Fibroblast of skin of left quadriceps (primary cell): ENCODE measurements around the gene ZFP62.
A peak's percentile ranks its signal among the peaks of the same experiment; 100 is the strongest.
"Not testable (repeated sequence)": the region's sequence is repeated elsewhere in the genome, so short reads cannot be mapped to it uniquely, and the experiment has no call there.

Experiments
- DNase-seq, 2 experiments: peaks; one replicate each; pipeline ENCODE4 v3.0.0-alpha.2; 2013; ENCODE audit warnings: low read depth in 2 of 2

The ZFP62 gene

GRCh38 chr5:180860887-180861822, at the start of gene ZFP62:
TSS of gene ZFP62 (minus strand) at chr5:180861276. CDS start at chr5:180861219, 57 bp downstream.
- DNase-seq: peak; percentile 73 to 74

GRCh38 chr5:180910735-180911134, 49.7 kb upstream of the ZFP62 start:
- no peak for DNase-seq

- DNase-seq: no peak
These were observed 49.1 kb upstream of the ZFP62 start for GRCh38 chr5:180910182-180910581.

GRCh38 chr5:180909782-180910181, 48.7 kb upstream of the ZFP62 start:
- DNase-seq: no peak

- DNase-seq: no peak
These were observed 48.1 kb upstream of the ZFP62 start for GRCh38 chr5:180908998-180909731.

GRCh38 chr5:180908400-180908799, 47.3 kb upstream of the ZFP62 start:
- DNase-seq: no peak

- DNase-seq: no peak
These were observed 40.4 kb upstream of the ZFP62 start for GRCh38 chr5:180901319-180902009.

- no peak for DNase-seq
These were observed 39.1 kb upstream of the ZFP62 start for GRCh38 chr5:180900178-180900577.

DNA sequence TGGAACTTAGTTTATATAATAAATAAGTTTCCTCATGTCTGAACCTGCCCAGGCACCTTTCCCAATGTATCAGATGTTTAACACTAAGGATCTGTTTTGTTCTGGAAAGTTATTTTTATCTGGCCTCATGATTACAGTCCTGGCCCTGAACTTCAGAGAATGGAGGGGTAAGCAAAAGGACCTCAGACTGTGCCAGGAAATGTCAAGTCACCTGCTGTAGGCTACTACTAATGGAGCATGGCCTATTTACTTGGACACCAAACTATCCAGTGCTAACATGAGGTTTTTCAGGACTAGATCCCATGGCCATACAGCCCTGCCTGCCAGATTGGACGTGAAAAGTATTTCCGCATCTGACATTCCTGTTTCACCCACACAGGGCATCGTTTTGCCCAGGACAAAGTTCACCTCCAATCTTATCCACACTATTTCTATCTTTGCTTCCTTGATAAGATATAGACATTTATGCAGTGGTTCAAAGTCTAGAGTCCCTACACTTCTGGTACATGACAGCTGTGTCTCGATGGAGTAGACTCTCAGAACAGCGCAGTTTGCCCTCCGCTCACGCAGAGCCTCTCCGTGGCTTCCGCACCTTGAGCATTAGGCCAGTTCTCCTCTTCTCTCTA, 37.7 kb upstream of the ZFP62 start, which contains the start of gene BTNL8:
Gene BTNL8, plus strand, starts transcription at position 539 of the 626 bp plus-strand sequence. CDS start 152 bp downstream, outside the sequence.
- DNase-seq: no peak

DNA sequence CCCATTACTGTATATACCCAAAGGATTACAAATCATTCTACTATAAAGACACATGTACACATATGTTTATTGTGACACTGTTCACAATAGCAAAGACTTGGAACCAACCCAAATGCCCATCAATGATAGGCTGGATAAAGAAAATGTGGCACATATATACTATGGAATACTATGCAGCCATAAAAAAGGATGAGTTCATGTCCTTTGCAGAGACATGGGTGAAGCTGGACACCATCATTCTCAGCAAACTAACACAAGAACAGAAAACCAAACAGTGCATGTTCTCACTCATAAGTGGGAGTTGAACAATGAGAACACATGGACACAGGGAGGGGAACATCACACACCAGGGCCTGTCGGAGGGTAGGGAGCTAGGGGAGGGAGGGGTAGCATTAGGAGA, 34.3 kb upstream of the ZFP62 start:
- DNase-seq: not testable (repeated sequence)

- no peak for DNase-seq
These were observed 28.3 kb upstream of the ZFP62 start for GRCh38 chr5:180889381-180889780.

GRCh38 chr5:180885845-180886529, 24.9 kb upstream of the ZFP62 start:
- DNase-seq: not testable (repeated sequence)

GRCh38 chr5:180875860-180876426, 14.9 kb upstream of the ZFP62 start:
- DNase-seq: no peak

GRCh38 chr5:180874804-180875582, 13.9 kb upstream of the ZFP62 start:
- no peak for DNase-seq

- no peak for DNase-seq
These were observed 12.8 kb upstream of the ZFP62 start for GRCh38 chr5:180873615-180874520.

- no peak for DNase-seq
These were observed 11.3 kb upstream of the ZFP62 start for GRCh38 chr5:180872419-180872818.

DNA sequence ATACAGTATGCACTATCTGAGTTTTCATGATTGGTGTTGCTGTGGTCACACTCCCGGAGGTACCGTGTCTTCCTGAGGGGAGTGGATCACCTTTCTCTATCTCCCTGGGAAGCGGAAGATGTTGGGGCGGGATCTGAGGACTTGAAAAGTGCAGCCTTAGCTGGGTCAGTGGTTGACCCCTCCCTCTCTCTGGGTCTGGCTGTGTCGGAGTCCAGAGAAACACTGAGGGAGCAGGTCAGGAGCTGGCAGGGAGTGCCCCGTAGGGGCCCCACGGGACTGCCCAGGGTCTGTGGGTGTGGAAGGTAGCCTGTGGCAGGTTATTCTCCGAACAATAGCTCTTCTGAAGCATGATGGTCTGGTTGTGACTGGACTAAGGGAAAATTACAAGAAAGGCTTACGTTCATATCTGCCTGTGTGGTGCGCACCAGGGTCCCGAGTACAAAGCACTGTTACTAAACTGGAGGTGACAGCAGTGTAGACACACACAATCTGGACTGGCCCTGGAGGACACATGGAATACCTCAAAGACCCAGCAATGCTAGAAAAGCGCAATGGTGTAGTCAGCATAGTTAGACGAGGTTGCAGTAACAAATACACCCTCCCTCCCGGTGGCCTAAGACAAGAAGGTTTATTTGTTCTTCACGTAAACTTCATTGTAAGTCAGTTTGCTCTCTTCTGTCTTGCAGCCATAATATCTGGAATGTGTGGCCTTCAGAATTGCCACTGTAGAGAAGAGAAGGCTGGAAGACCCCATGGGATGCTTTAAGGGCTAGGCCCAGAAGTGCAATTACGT, 9.4 kb upstream of the ZFP62 start:
- no peak for DNase-seq

DNA sequence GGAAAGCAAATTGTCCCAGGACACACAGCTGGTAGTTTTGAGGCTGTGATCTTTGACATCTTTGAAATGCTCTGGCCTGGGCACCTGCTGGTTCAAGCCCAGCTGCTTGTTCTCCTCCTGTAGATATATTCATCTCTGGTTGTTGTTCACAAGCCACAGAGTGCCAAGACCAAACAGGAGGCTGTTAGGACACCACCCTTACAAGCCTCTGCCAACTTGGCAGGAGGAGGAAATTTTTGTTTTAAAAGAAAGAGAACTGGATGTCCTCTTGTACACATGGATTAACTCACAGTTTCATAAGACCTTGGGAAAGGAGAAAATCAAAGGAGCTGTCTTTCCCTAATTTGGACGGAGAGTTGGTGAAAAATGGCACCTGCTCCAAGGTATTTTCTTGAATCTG, 8.5 kb upstream of the ZFP62 start:
- DNase-seq: no peak
